Body of pancreas (tissue), 4 donors: ENCODE measurements around the gene SMIM9. TPM values are rescaled to one million over a fixed set of nuclear protein-coding genes. Genes with fewer than 3 reads are reported as not detected.
A peak's percentile ranks its signal among the peaks of the same experiment; 100 is the strongest.

Experiments used
- ATAC-seq: fragments of 150-250 bp; one replicate; pipeline ENCODE4 v1.9.1; 2016
- DNase-seq, 4 donors: peaks; one replicate each; pipeline ENCODE4 v3.0.0-alpha.2; 2019
- H3K27ac ChIP-seq, 4 donors: fragments of 200-600 bp; sonication (generic); 1 replicate in 3 of 4; 2 replicates in 1 of 4; pipeline versions ENCODE4 v1.5.1 to v1.6.1; 2016 to 2019; ENCODE audit warnings: mild to moderate bottlenecking in 1 of 4, mixed read lengths in 1 of 4, moderate library complexity in 1 of 4
- H3K27me3 ChIP-seq, 2 donors: fragments of 200-600 bp; sonication (generic); one replicate each; pipeline ENCODE4 v1.6.0; 2016; ENCODE audit warnings: mild to moderate bottlenecking in 1 of 2
- H3K36me3 ChIP-seq, 2 donors: fragments of 200-600 bp; sonication (generic); replicated peaks in 1 of 2; 2 replicates each; pipeline ENCODE4 v1.5.1; 2016; ENCODE audit warnings: low read depth in 2 of 2; ENCODE audit not compliant: insufficient read depth in 1 of 2
- H3K4me1 ChIP-seq: fragments of 200-600 bp; sonication (generic); one replicate; pipeline ENCODE4 v1.6.0; 2016
- H3K4me3 ChIP-seq, 2 donors: fragments of 200-600 bp; sonication (generic); 1 replicate in 1 of 2; 2 replicates in 1 of 2; pipeline ENCODE4 v1.5.1; 2016 to 2019
- H3K9me3 ChIP-seq, 3 donors: fragments of 200-600 bp; sonication (generic); 1 replicate in 2 of 3; 2 replicates in 1 of 3; pipeline ENCODE4 v1.5.1; 2016
- CTCF ChIP-seq, 7 experiments: fragments of 450-650 bp in 4 of 7; fragments of 200-600 bp in 3 of 7; sonication (generic) in 3 of 7; IDR thresholded peaks; one replicate each; pipeline ENCODE4 v1.5.1; 2016 to 2019; ENCODE audit warnings: antibody characterized with exemption in 7 of 7
- POLR2A ChIP-seq, 3 donors: fragments of 450-650 bp; IDR thresholded peaks; one replicate each; pipeline ENCODE4 v1.6.1; 2016; ENCODE audit warnings: antibody characterized with exemption in 3 of 3, mild to moderate bottlenecking in 2 of 3
- WGBS, 2 donors: methylation state at CpG; one replicate each; pipeline ENCODE4 v1.1.5; 2017; 5-methylcytosine and 5-hydroxymethylcytosine counted together
- intact Hi-C: fragments of 100-400 bp; cut with DNase I; formaldehyde crosslinking; loops from one replicate; pipeline ENCODE4 v1.15.1; 2023
- total RNA-seq, 2 donors: library from RNA; depleted of rRNA; stranded (reverse); fragments of >200 nt; gene quantifications; one replicate each; pipeline ENCODE4 v1.1.0, GENCODE V29; 2016

Gene SMIM9
- total RNA-seq, 2 donors from 2014 or later = not detected

- DNase-seq = peak in 2 of 4 donors; percentile 10 to 13
Measured at GRCh38 chrX:154840856-154841255, 6.4 kb upstream of the SMIM9 start.

GRCh38 chrX:154836163-154836562, 1.7 kb upstream of the SMIM9 start:
- intact Hi-C loops = no loop called here
- Histone ChIP-seq H3K27ac (no peak overlapping the region), H3K9me3 (no peaks in the 10 kb centered on the region), H3K4me3 (no peak overlapping the region), H3K27me3 (no peaks in the 10 kb centered on the region), H3K4me1 (no peaks in the 10 kb centered on the region), H3K36me3 (no peaks in the 10 kb centered on the region)
- DNase-seq (no peak), ATAC-seq (no peak)
- TF ChIP-seq POLR2A (IDR thresholded peaks at IDR 0.05) = no peak
- no peak for TF ChIP-seq CTCF (IDR thresholded peaks at IDR 0.05)
- WGBS, 2 donors = 79 to 81% methylated on average over 1 of the region's 1 CpG

More at GRCh38 chrX:154840856-154841255, 6.4 kb upstream of the SMIM9 start:
- no peak for ATAC-seq
- H3K4me1 ChIP-seq = no peaks in the 10 kb centered on the region
- H3K27ac ChIP-seq = no peak overlapping the region
- no peaks in the 10 kb centered on the region for H3K27me3 ChIP-seq
- no peak overlapping the region for H3K4me3 ChIP-seq
- WGBS, 2 donors = 78% methylated on average over 2 of the region's 2 CpGs
- TF ChIP-seq CTCF (IDR thresholded peaks at IDR 0.05) = peak in 5 of 7 experiments; percentile 37 to 68 (median 61)
- TF ChIP-seq POLR2A (IDR thresholded peaks at IDR 0.05) = no peak
- intact Hi-C loops = no loop called here
- no peaks in the 10 kb centered on the region for H3K36me3 ChIP-seq
- no peaks in the 10 kb centered on the region for H3K9me3 ChIP-seq

- Histone ChIP-seq H3K27me3 (no peaks in the 10 kb centered on the region), H3K4me1 (no peaks in the 10 kb centered on the region), H3K9me3 (no peaks in the 10 kb centered on the region), H3K36me3 (no peaks in the 10 kb centered on the region), H3K27ac (no peak overlapping the region), H3K4me3 (no peak overlapping the region)
- DNase-seq (no peak), ATAC-seq (no peak)
- WGBS, 2 donors = 41 to 57% methylated on average over 3 of the region's 3 CpGs
- TF ChIP-seq CTCF (IDR thresholded peaks at IDR 0.05) = no peak
- no peak for TF ChIP-seq POLR2A (IDR thresholded peaks at IDR 0.05)
- intact Hi-C loops = no loop called here
Measured at GRCh38 chrX:154833746-154834274, 652 bp downstream of the SMIM9 start.

GRCh38 chrX:154829926-154830442, 4.5 kb downstream of the SMIM9 start:
- no peaks in the 10 kb centered on the region for H3K36me3 ChIP-seq
- no peaks in the 10 kb centered on the region for H3K27me3 ChIP-seq
- intact Hi-C loops = no loop called here
- TF ChIP-seq POLR2A (IDR thresholded peaks at IDR 0.05) (no peak), CTCF (IDR thresholded peaks at IDR 0.05) (no peak)
- WGBS, 2 donors = 36 to 50% methylated on average over 1 of the region's 1 CpG
- ATAC-seq (no peak), DNase-seq (no peak)
- H3K27ac ChIP-seq = no peak overlapping the region
- no peaks in the 10 kb centered on the region for H3K4me1 ChIP-seq
- no peaks in the 10 kb centered on the region for H3K9me3 ChIP-seq
- no peak overlapping the region for H3K4me3 ChIP-seq

- Histone ChIP-seq H3K4me1 (no peaks in the 10 kb centered on the region), H3K27me3 (no peaks in the 10 kb centered on the region), H3K36me3 (no peaks in the 10 kb centered on the region), H3K9me3 (no peaks in the 10 kb centered on the region), H3K4me3 (no peak overlapping the region), H3K27ac (no peak overlapping the region)
- intact Hi-C loops = no loop called here
- DNase-seq (no peak), ATAC-seq (no peak)
- TF ChIP-seq CTCF (IDR thresholded peaks at IDR 0.05) (no peak), POLR2A (IDR thresholded peaks at IDR 0.05) (no peak)
Measured at GRCh38 chrX:154829134-154829533, 5.3 kb downstream of the SMIM9 start.
